K562 (cell line): ENCODE results near the gene CGA.

Experiments used
- ETV1 ChIP-seq: fragments of 450-650 bp; conservative IDR thresholded peaks from 2 replicates; pipeline ENCODE4 v1.6.1; 2016; ENCODE audit warnings: missing genetic modification characterization, control low read depth, low read depth, missing compliant biosample characterization
- HDAC6 ChIP-seq: IDR thresholded peaks from 2 replicates; pipeline ENCODE4 v1.6.1; 2012; ENCODE audit warnings: low read depth, mild to moderate bottlenecking, control low read depth, inconsistent platforms, low read length, moderate library complexity
- JUND ChIP-seq, 2 experiments: IDR thresholded peaks; 2 replicates in 1 of 2; 3 replicates in 1 of 2; pipeline ENCODE4 v1.6.1; 2011; ENCODE audit warnings: borderline replicate concordance in 2 of 2, low read depth in 2 of 2, low read length in 2 of 2, improper control_type of control experiment in 1 of 2, missing biosample characterization in 1 of 2, missing genetic modification characterization in 1 of 2, missing genetic modification reagents in 1 of 2
- MEIS2 ChIP-seq: fragments of 450-650 bp; IDR thresholded peaks from 2 replicates; pipeline ENCODE4 v1.6.1; 2014; ENCODE audit warnings: mild to moderate bottlenecking; ENCODE audit not compliant: partially characterized antibody
- MYBL2 ChIP-seq, 2 experiments: fragments of 450-650 bp in 1 of 2; sonication (generic) in 1 of 2; formaldehyde crosslinking in 1 of 2; IDR thresholded peaks; 2 replicates each; pipeline versions ENCODE4 v1.6.1 to v1.8.1; 2017 to 2022; ENCODE audit warnings: borderline replicate concordance in 1 of 2, inconsistent platforms in 1 of 2, low read depth in 1 of 2, mild to moderate bottlenecking in 1 of 2, missing genetic modification reagents in 1 of 2, moderate library complexity in 1 of 2
- POLR2A ChIP-seq: fragments of 450-650 bp; conservative IDR thresholded peaks from 2 replicates; pipeline ENCODE4 v1.6.1; 2016
- POLR2AphosphoS5 ChIP-seq: IDR thresholded peaks from 2 replicates; pipeline ENCODE4 v1.6.1; 2011; ENCODE audit warnings: mild to moderate bottlenecking, low read depth, low read length, moderate library complexity; ENCODE audit not compliant: control insufficient read depth, insufficient read depth
- RBM14 ChIP-seq: fragments of 200-400 bp; formaldehyde crosslinking; IDR thresholded peaks from 2 replicates; pipeline ENCODE4 v1.6.1; 2018; ENCODE audit warnings: low read depth, mild to moderate bottlenecking, low read length, moderate library complexity, borderline replicate concordance; ENCODE audit not compliant: insufficient read depth
- SMAD3 ChIP-seq: fragments of 450-650 bp; formaldehyde crosslinking; conservative IDR thresholded peaks from 2 replicates; pipeline ENCODE4 v1.4.0; 2020; ENCODE audit warnings: mild to moderate bottlenecking
- SOX6 ChIP-seq: fragments of 450-650 bp; IDR thresholded peaks from 2 replicates; pipeline ENCODE4 v1.6.1; 2014; ENCODE audit warnings: mild to moderate bottlenecking
- YY1 ChIP-seq, 3 experiments: IDR thresholded peaks; 2 replicates each; pipeline ENCODE4 v1.6.1; 2011; ENCODE audit warnings: low read length in 2 of 3, mild to moderate bottlenecking in 2 of 3, moderate library complexity in 2 of 3, borderline replicate concordance in 1 of 3, control low read depth in 1 of 3, low read depth in 1 of 3; ENCODE audit not compliant: insufficient read depth in 3 of 3, insufficient replicate concordance in 2 of 3, control insufficient read depth in 1 of 3, insufficient read length in 1 of 3; ENCODE audit errors: extremely low read depth in 1 of 3
- TF ChIP-seq, protein P1 (sequence below): fragments of 450-650 bp; IDR thresholded peaks from 2 replicates; pipeline ENCODE4 v1.6.1; 2016; ENCODE audit warnings: antibody characterized with exemption
- TF ChIP-seq, protein P2 (sequence below), 3 experiments: IDR thresholded peaks in 2 of 3; conservative IDR thresholded peaks in 1 of 3; 2 replicates each; pipeline ENCODE4 v1.5.1; 2011 to 2012; ENCODE audit warnings: low read length in 3 of 3, mild to moderate bottlenecking in 3 of 3, control low read depth in 2 of 3, improper control_type of control experiment in 1 of 3, inconsistent platforms in 1 of 3, low read depth in 1 of 3, mixed read lengths in 1 of 3, moderate library complexity in 1 of 3; ENCODE audit not compliant: insufficient read depth in 2 of 3
- TF ChIP-seq, protein P3 (sequence below): conservative IDR thresholded peaks from 2 replicates; pipeline ENCODE4 v1.6.1; 2011; ENCODE audit warnings: low read depth, mild to moderate bottlenecking, low read length; ENCODE audit not compliant: control insufficient read depth

DNA sequence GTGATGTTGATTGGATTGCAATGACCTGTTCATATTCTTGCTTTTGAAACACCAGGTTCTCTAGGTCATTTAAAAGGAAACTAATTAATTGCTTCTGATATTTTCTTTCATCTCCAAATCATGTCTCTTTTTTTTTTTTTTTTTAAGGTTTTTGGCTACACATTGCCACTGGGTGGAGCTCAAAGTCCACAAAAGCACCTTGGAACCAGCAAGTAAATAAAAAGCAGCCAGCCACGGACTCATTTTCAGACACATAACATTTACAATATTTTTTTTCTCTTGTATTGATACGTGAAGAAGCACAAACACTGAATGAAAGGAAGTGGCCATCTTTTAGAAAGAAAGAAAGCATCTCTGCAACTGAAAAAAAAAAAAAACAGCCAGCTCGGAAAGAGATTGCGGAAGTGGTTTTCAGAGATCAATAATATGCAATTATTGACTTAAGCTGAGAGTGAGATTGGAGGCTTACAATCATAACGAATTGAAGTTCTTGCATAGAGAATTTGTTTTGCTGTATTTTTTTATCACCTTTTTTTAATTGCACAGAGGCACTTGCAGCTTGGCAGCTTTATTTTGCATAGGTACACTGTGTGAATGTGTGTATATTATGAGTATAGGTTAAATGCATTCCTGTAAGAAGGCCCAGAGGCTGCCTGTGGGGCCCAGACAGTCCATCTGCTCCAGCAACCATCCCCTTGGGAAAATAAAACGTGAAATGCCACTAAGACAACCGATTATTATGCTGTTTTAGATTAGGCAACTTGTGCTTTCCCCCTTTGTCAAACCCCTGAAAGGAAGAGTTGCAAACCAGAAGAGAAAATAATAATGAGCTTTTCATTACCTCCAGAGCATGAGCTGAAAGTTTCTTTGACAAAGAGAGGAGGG is 28.2 kb downstream of the CGA start:
- TF ChIP-seq HDAC6 (no peak), MEIS2 (no peak), POLR2A (no peak), RBM14 (no peak), SMAD3 (CRISPR knock-in tag) (no peak), MYBL2 (IDR thresholded peaks at IDR 0.05; ENCODE audit: low read depth) (no peak), MYBL2 (CRISPR knock-in tag; IDR thresholded peaks at IDR 0.05; ENCODE audit: borderline replicate concordance) (no peak), YY1 (IDR thresholded peaks at IDR 0.05; ENCODE audit: borderline replicate concordance in 1 of 3, control insufficient read depth in 1 of 3, extremely low read depth in 1 of 3, insufficient read depth in 3 of 3, insufficient read length in 1 of 3, insufficient replicate concordance in 2 of 3, low read depth in 1 of 3, low read length in 2 of 3) (no peak), SOX6 (no peak), ETV1 (tag) (no peak), POLR2AphosphoS5 (no peak), JUND (IDR thresholded peaks at IDR 0.05; ENCODE audit: borderline replicate concordance, low read depth, low read length) (no peak), JUND (tag; IDR thresholded peaks at IDR 0.05; ENCODE audit: borderline replicate concordance, low read depth, low read length) (no peak)
- TF ChIP-seq, protein P1, sequence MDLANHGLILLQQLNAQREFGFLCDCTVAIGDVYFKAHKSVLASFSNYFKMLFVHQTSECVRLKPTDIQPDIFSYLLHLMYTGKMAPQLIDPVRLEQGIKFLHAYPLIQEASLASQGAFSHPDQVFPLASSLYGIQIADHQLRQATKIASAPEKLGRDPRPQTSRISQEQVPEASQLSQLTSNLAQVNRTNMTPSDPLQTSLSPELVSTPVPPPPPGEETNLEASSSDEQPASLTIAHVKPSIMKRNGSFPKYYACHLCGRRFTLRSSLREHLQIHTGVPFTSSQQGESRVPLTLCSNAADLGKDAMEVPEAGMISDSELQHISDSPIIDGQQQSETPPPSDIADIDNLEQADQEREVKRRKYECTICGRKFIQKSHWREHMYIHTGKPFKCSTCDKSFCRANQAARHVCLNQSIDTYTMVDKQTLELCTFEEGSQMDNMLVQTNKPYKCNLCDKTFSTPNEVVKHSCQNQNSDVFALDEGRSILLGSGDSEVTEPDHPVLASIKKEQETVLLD, result no peak
- TF ChIP-seq, protein P2, sequence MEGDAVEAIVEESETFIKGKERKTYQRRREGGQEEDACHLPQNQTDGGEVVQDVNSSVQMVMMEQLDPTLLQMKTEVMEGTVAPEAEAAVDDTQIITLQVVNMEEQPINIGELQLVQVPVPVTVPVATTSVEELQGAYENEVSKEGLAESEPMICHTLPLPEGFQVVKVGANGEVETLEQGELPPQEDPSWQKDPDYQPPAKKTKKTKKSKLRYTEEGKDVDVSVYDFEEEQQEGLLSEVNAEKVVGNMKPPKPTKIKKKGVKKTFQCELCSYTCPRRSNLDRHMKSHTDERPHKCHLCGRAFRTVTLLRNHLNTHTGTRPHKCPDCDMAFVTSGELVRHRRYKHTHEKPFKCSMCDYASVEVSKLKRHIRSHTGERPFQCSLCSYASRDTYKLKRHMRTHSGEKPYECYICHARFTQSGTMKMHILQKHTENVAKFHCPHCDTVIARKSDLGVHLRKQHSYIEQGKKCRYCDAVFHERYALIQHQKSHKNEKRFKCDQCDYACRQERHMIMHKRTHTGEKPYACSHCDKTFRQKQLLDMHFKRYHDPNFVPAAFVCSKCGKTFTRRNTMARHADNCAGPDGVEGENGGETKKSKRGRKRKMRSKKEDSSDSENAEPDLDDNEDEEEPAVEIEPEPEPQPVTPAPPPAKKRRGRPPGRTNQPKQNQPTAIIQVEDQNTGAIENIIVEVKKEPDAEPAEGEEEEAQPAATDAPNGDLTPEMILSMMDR (IDR thresholded peaks at IDR 0.05 in 2 of 3, conservative IDR thresholded peaks at IDR 0.05 in 1 of 3; ENCODE audit: insufficient read depth in 2 of 3, low read depth in 1 of 3, low read length in 3 of 3), result peak; percentile 50 to 86 (median 57); a peak in 5 of 6 replicates
- TF ChIP-seq, protein P3, sequence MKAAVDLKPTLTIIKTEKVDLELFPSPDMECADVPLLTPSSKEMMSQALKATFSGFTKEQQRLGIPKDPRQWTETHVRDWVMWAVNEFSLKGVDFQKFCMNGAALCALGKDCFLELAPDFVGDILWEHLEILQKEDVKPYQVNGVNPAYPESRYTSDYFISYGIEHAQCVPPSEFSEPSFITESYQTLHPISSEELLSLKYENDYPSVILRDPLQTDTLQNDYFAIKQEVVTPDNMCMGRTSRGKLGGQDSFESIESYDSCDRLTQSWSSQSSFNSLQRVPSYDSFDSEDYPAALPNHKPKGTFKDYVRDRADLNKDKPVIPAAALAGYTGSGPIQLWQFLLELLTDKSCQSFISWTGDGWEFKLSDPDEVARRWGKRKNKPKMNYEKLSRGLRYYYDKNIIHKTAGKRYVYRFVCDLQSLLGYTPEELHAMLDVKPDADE, result no peak
